ENCODE results near the gene GTPBP4. TPM values are rescaled to one million over a fixed set of nuclear protein-coding genes. Genes with fewer than 3 reads are reported as not detected.

The GTPBP4 gene
- total and polyA plus RNA-seq, 2 of the 13 experiments (the other 11 are each of a cell fraction or from before 2014, with no cell fraction given): 24.1 to 85.5 TPM

DNA sequence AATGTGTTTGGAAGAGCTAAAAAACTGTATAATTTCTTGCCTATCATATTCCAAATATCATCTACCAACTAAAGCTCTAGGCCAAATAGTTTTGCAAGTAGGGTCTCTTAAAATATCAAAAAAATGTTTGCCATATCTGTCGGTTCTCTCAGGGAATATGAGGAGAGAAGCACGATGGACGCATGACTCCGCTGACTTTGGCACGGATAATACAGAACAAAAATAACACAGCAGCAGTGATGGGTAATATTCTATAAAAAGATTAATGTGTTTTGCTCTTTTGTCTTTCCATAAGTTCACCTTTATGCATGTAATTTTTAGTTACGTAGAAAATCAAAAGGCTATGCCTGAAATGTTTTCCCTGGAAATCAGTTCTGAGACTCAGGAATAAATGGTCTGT, 38.3 kb downstream of the GTPBP4 start:
- H3K4me3 ChIP-seq (replicated peaks in 1 of 3; ENCODE audit: insufficient read depth in 1 of 3, low read depth in 2 of 3, low read length in 3 of 3): no peak overlapping the region
- no peaks in the 10 kb centered on the region for H3K27me3 ChIP-seq (ENCODE audit: control insufficient read depth in 1 of 2, insufficient read depth in 2 of 2, low read length in 2 of 2)
- no peaks in the 10 kb centered on the region for H4K20me1 ChIP-seq (ENCODE audit: insufficient read depth, low read length)
- WGBS (ENCODE audit: low lambda C conversion rate): 89% methylated on average over 6 of the region's 6 CpGs
- intact Hi-C loops (cut with micrococcal nuclease; ENCODE audit: unreplicated experiment) (no loop called here), in situ Hi-C loops (cut with HindIII; ENCODE audit: extremely low pct_ligation_motif_present, low pct_unique_long_range_greater_than_20kb) (no loop called here)
- H3K9ac ChIP-seq (ENCODE audit: insufficient read depth, low read depth, low read length): no peak overlapping the region
- H3K36me3 ChIP-seq (replicated peaks in 1 of 2; ENCODE audit: control insufficient read depth in 1 of 2, insufficient read depth in 2 of 2, low read length in 2 of 2): no peaks in the 10 kb centered on the region
- H3K79me2 ChIP-seq (ENCODE audit: insufficient read depth, low read length): no peaks in the 10 kb centered on the region
- no peaks in the 10 kb centered on the region for H3K4me1 ChIP-seq (ENCODE audit: insufficient read depth, low read length)
- FAIRE-seq: no peak
- no peak for DNase-seq (ENCODE audit: low spot score)
- TF ChIP-seq, protein P1, sequence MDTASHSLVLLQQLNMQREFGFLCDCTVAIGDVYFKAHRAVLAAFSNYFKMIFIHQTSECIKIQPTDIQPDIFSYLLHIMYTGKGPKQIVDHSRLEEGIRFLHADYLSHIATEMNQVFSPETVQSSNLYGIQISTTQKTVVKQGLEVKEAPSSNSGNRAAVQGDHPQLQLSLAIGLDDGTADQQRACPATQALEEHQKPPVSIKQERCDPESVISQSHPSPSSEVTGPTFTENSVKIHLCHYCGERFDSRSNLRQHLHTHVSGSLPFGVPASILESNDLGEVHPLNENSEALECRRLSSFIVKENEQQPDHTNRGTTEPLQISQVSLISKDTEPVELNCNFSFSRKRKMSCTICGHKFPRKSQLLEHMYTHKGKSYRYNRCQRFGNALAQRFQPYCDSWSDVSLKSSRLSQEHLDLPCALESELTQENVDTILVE (CRISPR knock-in tag; IDR thresholded peaks at IDR 0.05): no peak
- no peak for TF ChIP-seq ZNF441 (CRISPR knock-in tag; IDR thresholded peaks at IDR 0.05; ENCODE audit: borderline replicate concordance)
- TF ChIP-seq, protein P2, sequence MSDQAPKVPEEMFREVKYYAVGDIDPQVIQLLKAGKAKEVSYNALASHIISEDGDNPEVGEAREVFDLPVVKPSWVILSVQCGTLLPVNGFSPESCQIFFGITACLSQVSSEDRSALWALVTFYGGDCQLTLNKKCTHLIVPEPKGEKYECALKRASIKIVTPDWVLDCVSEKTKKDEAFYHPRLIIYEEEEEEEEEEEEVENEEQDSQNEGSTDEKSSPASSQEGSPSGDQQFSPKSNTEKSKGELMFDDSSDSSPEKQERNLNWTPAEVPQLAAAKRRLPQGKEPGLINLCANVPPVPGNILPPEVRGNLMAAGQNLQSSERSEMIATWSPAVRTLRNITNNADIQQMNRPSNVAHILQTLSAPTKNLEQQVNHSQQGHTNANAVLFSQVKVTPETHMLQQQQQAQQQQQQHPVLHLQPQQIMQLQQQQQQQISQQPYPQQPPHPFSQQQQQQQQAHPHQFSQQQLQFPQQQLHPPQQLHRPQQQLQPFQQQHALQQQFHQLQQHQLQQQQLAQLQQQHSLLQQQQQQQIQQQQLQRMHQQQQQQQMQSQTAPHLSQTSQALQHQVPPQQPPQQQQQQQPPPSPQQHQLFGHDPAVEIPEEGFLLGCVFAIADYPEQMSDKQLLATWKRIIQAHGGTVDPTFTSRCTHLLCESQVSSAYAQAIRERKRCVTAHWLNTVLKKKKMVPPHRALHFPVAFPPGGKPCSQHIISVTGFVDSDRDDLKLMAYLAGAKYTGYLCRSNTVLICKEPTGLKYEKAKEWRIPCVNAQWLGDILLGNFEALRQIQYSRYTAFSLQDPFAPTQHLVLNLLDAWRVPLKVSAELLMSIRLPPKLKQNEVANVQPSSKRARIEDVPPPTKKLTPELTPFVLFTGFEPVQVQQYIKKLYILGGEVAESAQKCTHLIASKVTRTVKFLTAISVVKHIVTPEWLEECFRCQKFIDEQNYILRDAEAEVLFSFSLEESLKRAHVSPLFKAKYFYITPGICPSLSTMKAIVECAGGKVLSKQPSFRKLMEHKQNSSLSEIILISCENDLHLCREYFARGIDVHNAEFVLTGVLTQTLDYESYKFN (CRISPR knock-in tag; conservative IDR thresholded peaks at IDR 0.05): no peak
- TF ChIP-seq SMAD9 (CRISPR knock-in tag; IDR thresholded peaks at IDR 0.05): no peak
- TF ChIP-seq ZNF589 (CRISPR knock-in tag; conservative IDR thresholded peaks at IDR 0.05): no peak
- TF ChIP-seq NR2C2 (CRISPR knock-in tag; IDR thresholded peaks at IDR 0.05; ENCODE audit: borderline replicate concordance): no peak
- no peak for TF ChIP-seq FOXM1 (CRISPR knock-in tag; IDR thresholded peaks at IDR 0.05)
- H3K4me2 ChIP-seq (ENCODE audit: low read depth, low read length): no peak overlapping the region
- no peaks in the 10 kb centered on the region for H3K9me3 ChIP-seq (ENCODE audit: low read length)
- no peak overlapping the region for H2AFZ ChIP-seq (ENCODE audit: low read length)
- no TSS peak for BruUV-seq (replicated peaks)
- no peak overlapping the region for H3K27ac ChIP-seq (ENCODE audit: extremely low read length, insufficient read depth, low read length)
- ChIA-PET CTCF (ENCODE audit: low intra/inter-chr PET ratio, low total read pairs) (no interaction called here), POLR2A (no interaction called here)
- no peak for ATAC-seq

Data from HepG2 (cell line).